Neural cell (in vitro differentiated cells): Measurements from ENCODE around the gene HAPLN2. TPM values are rescaled to one million over a fixed set of nuclear protein-coding genes. Genes with fewer than 3 reads are reported as not detected.

ENCODE experiments used
- H2AFZ ChIP-seq: fragments of 200-600, 300-800 bp; sonication (generic), shearing (Covaris generic); 2 replicates; pipeline ENCODE4 v1.6.0; 2014; ENCODE audit warnings: low read depth, mild to moderate bottlenecking, antibody characterized with exemption, low read length, moderate library complexity
- H3F3A ChIP-seq: fragments of 200-600 bp; shearing (Covaris generic); 2 replicates; pipeline ENCODE4 v1.6.1; 2016; ENCODE audit warnings: mild to moderate bottlenecking, moderate library complexity, mixed read lengths, antibody characterized with exemption, low read length; ENCODE audit not compliant: insufficient read depth, poor library complexity, severe bottlenecking
- H3K27ac ChIP-seq: fragments of 200-600, 300-800 bp; sonication (generic), shearing (Covaris generic); 2 replicates; pipeline ENCODE4 v1.5.1; 2014; ENCODE audit warnings: mild to moderate bottlenecking, low read length, moderate library complexity
- H3K27me3 ChIP-seq: fragments of 300-800, 200-600 bp; sonication (generic), shearing (Covaris generic); 2 replicates; pipeline ENCODE4 v1.6.0; 2014; ENCODE audit warnings: mild to moderate bottlenecking, low read depth, low read length, moderate library complexity; ENCODE audit not compliant: insufficient read depth
- H3K36me3 ChIP-seq: fragments of 300-800, 200-600 bp; sonication (generic), shearing (Covaris generic); 2 replicates; pipeline ENCODE4 v1.5.1; 2014; ENCODE audit warnings: mild to moderate bottlenecking, antibody characterized with exemption, low read length, moderate library complexity; ENCODE audit not compliant: insufficient read depth
- H3K4me2 ChIP-seq: fragments of 300-800, 200-600 bp; sonication (generic), shearing (Covaris generic); 2 replicates; pipeline ENCODE4 v1.6.0; 2014; ENCODE audit warnings: mild to moderate bottlenecking, low read length
- H3K4me3 ChIP-seq: fragments of 300-800, 200-600 bp; sonication (generic), shearing (Covaris generic); 2 replicates; pipeline ENCODE4 v1.5.1; 2014; ENCODE audit warnings: mild to moderate bottlenecking, low read length, moderate library complexity
- H3K79me2 ChIP-seq: fragments of 200-600 bp; shearing (Covaris generic); replicated peaks from 2 replicates; pipeline ENCODE4 v1.6.0; 2014; ENCODE audit warnings: mild to moderate bottlenecking, low read length, moderate library complexity; ENCODE audit not compliant: insufficient read depth
- H3K9ac ChIP-seq: fragments of 300-800, 200-600 bp; sonication (generic), shearing (Covaris generic); 2 replicates; pipeline ENCODE4 v1.6.1; 2016; ENCODE audit warnings: mild to moderate bottlenecking, low read length, mixed read lengths
- H3K9me2 ChIP-seq: fragments of 200-600 bp; shearing (Covaris generic); 2 replicates; pipeline ENCODE4 v1.6.1; 2016; ENCODE audit warnings: mild to moderate bottlenecking, low read length, mixed read lengths; ENCODE audit not compliant: insufficient read depth
- H3K9me3 ChIP-seq: fragments of 200-600, 300-800 bp; sonication (generic), shearing (Covaris generic); 2 replicates; pipeline ENCODE4 v1.6.1; 2016; ENCODE audit warnings: mild to moderate bottlenecking, mixed run types, low read length, moderate library complexity, mixed read lengths
- H4K20me1 ChIP-seq: fragments of 200-600 bp; shearing (Covaris generic); 2 replicates; pipeline ENCODE4 v1.6.1; 2016; ENCODE audit warnings: mild to moderate bottlenecking, mixed run types; ENCODE audit not compliant: insufficient read depth
- CTCF ChIP-seq: fragments of 450-650 bp; IDR thresholded peaks from 2 replicates; pipeline ENCODE4 v1.5.1; 2014; ENCODE audit warnings: antibody characterized with exemption, mild to moderate bottlenecking, moderate library complexity; ENCODE audit not compliant: poor library complexity, severe bottlenecking
- EP300 ChIP-seq: fragments of 450-650 bp; conservative IDR thresholded peaks from 2 replicates; pipeline ENCODE4 v1.6.1; 2014; ENCODE audit warnings: antibody characterized with exemption, mild to moderate bottlenecking, moderate library complexity; ENCODE audit not compliant: poor library complexity, severe bottlenecking
- EZH2 ChIP-seq: fragments of 200-600, 300-800 bp; shearing (Covaris generic), sonication (generic); IDR thresholded peaks from 2 replicates; pipeline ENCODE4 v1.6.1; 2014; ENCODE audit warnings: antibody characterized with exemption, low read length, borderline replicate concordance, mild to moderate bottlenecking; ENCODE audit not compliant: insufficient read depth, poor library complexity, severe bottlenecking
- MXI1 ChIP-seq: fragments of 450-650 bp; conservative IDR thresholded peaks from 2 replicates; pipeline ENCODE4 v1.6.1; 2014; ENCODE audit warnings: antibody characterized with exemption, mild to moderate bottlenecking; ENCODE audit not compliant: poor library complexity, severe bottlenecking
- POLR2AphosphoS5 ChIP-seq: IDR thresholded peaks from 2 replicates; pipeline ENCODE4 v1.6.1; 2012
- RAD21 ChIP-seq: fragments of 450-650 bp; conservative IDR thresholded peaks from 2 replicates; pipeline ENCODE4 v1.6.1; 2014; ENCODE audit warnings: antibody characterized with exemption, mild to moderate bottlenecking, moderate library complexity
- REST ChIP-seq: IDR thresholded peaks from 2 replicates; pipeline ENCODE4 v1.6.1; 2012; ENCODE audit warnings: borderline replicate concordance
- SMC3 ChIP-seq: fragments of 450-650 bp; conservative IDR thresholded peaks from 2 replicates; pipeline ENCODE4 v1.6.1; 2014; ENCODE audit warnings: antibody characterized with exemption, mild to moderate bottlenecking, moderate library complexity; ENCODE audit not compliant: poor library complexity
- TAF1 ChIP-seq: IDR thresholded peaks from 2 replicates; pipeline ENCODE4 v1.6.1; 2012; ENCODE audit warnings: low read depth
- polyA plus RNA-seq: library from polyadenylated mRNA; depleted of rRNA; stranded (reverse); fragments of >200 nt; gene quantifications from 2 replicates; pipeline ENCODE4 v1.2.3, GENCODE V29; 2014

HAPLN2 gene
- polyA plus RNA-seq, 1 donor from 2014 or later: 22.9 TPM

- TF ChIP-seq TAF1 (no peak), EZH2 (no peak), CTCF (no peak), POLR2AphosphoS5 (peak; percentile 48), MXI1 (peak; percentile 98)
- H3K9me3 ChIP-seq: no peaks in the 10 kb centered on the region
- H2AFZ ChIP-seq: peak within 1 kb of the TSS; percentile 41
- no peaks in the 10 kb centered on the region for H3K36me3 ChIP-seq
- H3K9ac ChIP-seq: peak within 1 kb of the TSS; percentile 23
- H3K27me3 ChIP-seq: no peaks in the 10 kb centered on the region
- no peaks in the 10 kb centered on the region for H3F3A ChIP-seq
- no peaks in the 10 kb centered on the region for H3K79me2 ChIP-seq
- H3K27ac ChIP-seq: no peak within 1 kb of the TSS
- H4K20me1 ChIP-seq: no peaks in the 10 kb centered on the region
- H3K4me2 ChIP-seq: peak within 1 kb of the TSS; percentile 89
- H3K9me2 ChIP-seq: no peaks in the 10 kb centered on the region
- peak within 1 kb of the TSS; percentile 70 for H3K4me3 ChIP-seq
Measured at GRCh38 chr1:156571919-156572662, 47.1 kb upstream of the HAPLN2 start, which contains the start of gene IQGAP3. Gene IQGAP3 (minus strand): TSS chr1:156572565. CDS start chr1:156572529, 36 bp downstream.

- Histone ChIP-seq H3K79me2 (no peaks in the 10 kb centered on the region), H3K4me3 (peak overlapping the region; percentile 70), H2AFZ (peak overlapping the region; percentile 41), H3K9me3 (no peaks in the 10 kb centered on the region), H3K27me3 (no peaks in the 10 kb centered on the region), H3F3A (no peaks in the 10 kb centered on the region), H3K9me2 (no peaks in the 10 kb centered on the region), H3K27ac (no peak overlapping the region), H3K36me3 (no peaks in the 10 kb centered on the region), H4K20me1 (no peaks in the 10 kb centered on the region), H3K4me2 (peak overlapping the region; percentile 89), H3K9ac (peak overlapping the region; percentile 23)
- no peak for TF ChIP-seq EP300
- TF ChIP-seq SMC3: peak; percentile 29
Measured at GRCh38 chr1:156572663-156573018, 46.6 kb upstream of the HAPLN2 start.

- Histone ChIP-seq H2AFZ (no peak overlapping the region), H3K36me3 (no peaks in the 10 kb centered on the region), H3K4me2 (no peak overlapping the region), H3K4me3 (no peak overlapping the region), H3K9me3 (no peaks in the 10 kb centered on the region), H3F3A (no peaks in the 10 kb centered on the region), H3K79me2 (no peaks in the 10 kb centered on the region), H3K9ac (no peak overlapping the region), H3K27me3 (no peaks in the 10 kb centered on the region), H3K9me2 (no peaks in the 10 kb centered on the region), H3K27ac (no peak overlapping the region), H4K20me1 (no peaks in the 10 kb centered on the region)
- TF ChIP-seq SMC3 (no peak), POLR2AphosphoS5 (no peak), MXI1 (no peak), EZH2 (no peak), EP300 (no peak), TAF1 (no peak), RAD21 (no peak), REST (no peak), CTCF (no peak)
Measured at GRCh38 chr1:156574039-156574633, 45.1 kb upstream of the HAPLN2 start.
